SK-N-MC (cell line): ENCODE data around the gene CCDC88C.

Experiments used
- DNase-seq: peaks from one replicate; pipeline ENCODE4 v3.0.0-alpha.2; 2011; ENCODE audit warnings: low read depth, low spot score
- H3K27ac ChIP-seq: fragments of 200-600 bp; sonication (generic); 2 replicates; pipeline ENCODE4 v1.5.1; 2016; ENCODE audit warnings: mixed run types
- H3K36me3 ChIP-seq: fragments of 200-600 bp; sonication (generic); 2 replicates; pipeline ENCODE4 v1.6.1; 2017; ENCODE audit warnings: antibody characterized with exemption, low read length, mixed read lengths; ENCODE audit not compliant: insufficient read depth
- H3K4me3 ChIP-seq: fragments of 200-600 bp; sonication (generic); 2 replicates; pipeline ENCODE4 v1.5.1; 2016
- H3K9ac ChIP-seq: fragments of 200-600 bp; sonication (generic); 2 replicates; pipeline ENCODE4 v1.8.0; 2017; ENCODE audit warnings: mixed run types, mixed read lengths; ENCODE audit not compliant: insufficient read length
- H3K9me3 ChIP-seq: fragments of 200-600 bp; sonication (generic); 2 replicates; pipeline ENCODE4 v1.6.1; 2017; ENCODE audit warnings: low read depth, mild to moderate bottlenecking, antibody characterized with exemption, low read length, moderate library complexity, mixed read lengths
- EZH2 ChIP-seq: fragments of 200-600 bp; sonication (generic); IDR thresholded peaks from one replicate; pipeline ENCODE4 v1.6.1; 2017; ENCODE audit warnings: antibody characterized with exemption
- FOXP2 ChIP-seq: optimal IDR thresholded peaks from 2 replicates; pipeline ENCODE3; 2011; ENCODE audit warnings: mild to moderate bottlenecking, moderate library complexity; ENCODE audit not compliant: insufficient read depth; ENCODE audit errors: extremely low read length, control extremely low read depth
- POLR2AphosphoS5 ChIP-seq: IDR thresholded peaks from 2 replicates; pipeline ENCODE4 v1.6.1; 2012; ENCODE audit warnings: mild to moderate bottlenecking, low read depth, low read length, borderline replicate concordance

Gene CCDC88C

DNA sequence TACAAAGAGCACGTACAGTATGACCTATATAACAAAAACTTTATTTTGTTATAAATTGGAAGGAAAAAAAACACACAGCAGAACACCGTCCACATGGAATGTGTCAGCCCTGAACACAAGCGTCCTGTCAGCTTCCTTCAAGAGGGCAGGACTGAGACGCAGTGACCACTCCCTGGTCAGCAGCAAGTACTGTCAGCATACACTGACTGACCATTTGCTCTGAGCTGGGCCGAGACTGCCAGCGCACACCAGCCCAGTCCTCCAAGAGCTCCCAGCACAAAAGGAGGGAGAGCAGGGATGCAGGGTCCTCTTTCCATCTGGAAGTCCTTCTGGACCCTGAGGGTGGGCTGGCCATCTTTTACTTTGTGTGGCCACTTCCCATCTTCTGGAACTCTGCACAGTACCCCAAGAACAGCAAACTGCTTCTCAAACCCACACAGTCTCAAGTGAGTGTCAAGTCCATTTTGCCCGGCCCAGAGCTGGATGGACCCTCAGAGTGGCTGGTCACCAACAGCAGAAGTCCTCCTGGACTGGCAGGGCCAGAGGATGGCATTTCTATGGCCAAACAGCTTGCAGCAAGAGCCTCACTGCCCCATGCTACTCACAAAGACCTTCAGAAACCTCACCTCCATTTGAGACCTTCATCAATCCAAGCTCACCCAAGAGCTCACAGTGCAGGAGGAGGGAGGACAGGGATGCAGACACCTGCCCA is 11.7 kb downstream of the CCDC88C start:
- H3K9ac ChIP-seq, result no peak overlapping the region
- DNase-seq, result no peak
- peaks cover 10% of the 10 kb centered on the region; the same call in 1 of the 2 replicates for H3K36me3 ChIP-seq
- TF ChIP-seq POLR2AphosphoS5 (no peak), FOXP2 (no peak), EZH2 (no peak)
- no peak overlapping the region for H3K4me3 ChIP-seq
- no peak overlapping the region for H3K27ac ChIP-seq
- no peaks in the 10 kb centered on the region for H3K9me3 ChIP-seq

DNA sequence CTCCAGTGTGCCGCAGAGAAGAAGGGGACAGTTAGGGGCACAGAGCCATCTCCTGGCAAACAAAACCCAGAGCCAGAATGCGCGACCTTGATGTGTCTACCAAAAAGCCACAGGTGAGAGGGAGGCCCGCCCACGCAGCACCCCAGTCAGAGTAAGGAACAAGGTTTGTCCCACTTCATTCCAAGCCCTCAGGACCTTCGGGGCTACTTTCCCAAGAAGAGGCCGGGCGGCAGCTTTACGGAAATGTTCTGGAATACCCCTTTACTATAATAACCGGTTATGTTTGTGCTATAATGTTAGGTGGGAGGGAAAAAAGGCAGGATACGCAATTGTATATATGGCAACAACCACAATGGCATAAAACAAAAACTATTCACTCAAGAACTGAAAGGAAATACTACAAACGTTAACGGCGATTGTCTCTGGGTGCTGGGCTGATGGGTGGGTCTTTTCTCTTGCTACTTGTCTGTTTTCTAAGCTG is 12.3 kb downstream of the CCDC88C start:
- Histone ChIP-seq H3K9ac (no peak overlapping the region), H3K9me3 (no peaks in the 10 kb centered on the region), H3K36me3 (peaks cover 10% of the 10 kb centered on the region; the same call in 1 of the 2 replicates), H3K4me3 (no peak overlapping the region), H3K27ac (no peak overlapping the region)
- DNase-seq, result no peak
- TF ChIP-seq FOXP2, result no peak
- TF ChIP-seq EZH2, result no peak
- TF ChIP-seq POLR2AphosphoS5, result no peak

DNA sequence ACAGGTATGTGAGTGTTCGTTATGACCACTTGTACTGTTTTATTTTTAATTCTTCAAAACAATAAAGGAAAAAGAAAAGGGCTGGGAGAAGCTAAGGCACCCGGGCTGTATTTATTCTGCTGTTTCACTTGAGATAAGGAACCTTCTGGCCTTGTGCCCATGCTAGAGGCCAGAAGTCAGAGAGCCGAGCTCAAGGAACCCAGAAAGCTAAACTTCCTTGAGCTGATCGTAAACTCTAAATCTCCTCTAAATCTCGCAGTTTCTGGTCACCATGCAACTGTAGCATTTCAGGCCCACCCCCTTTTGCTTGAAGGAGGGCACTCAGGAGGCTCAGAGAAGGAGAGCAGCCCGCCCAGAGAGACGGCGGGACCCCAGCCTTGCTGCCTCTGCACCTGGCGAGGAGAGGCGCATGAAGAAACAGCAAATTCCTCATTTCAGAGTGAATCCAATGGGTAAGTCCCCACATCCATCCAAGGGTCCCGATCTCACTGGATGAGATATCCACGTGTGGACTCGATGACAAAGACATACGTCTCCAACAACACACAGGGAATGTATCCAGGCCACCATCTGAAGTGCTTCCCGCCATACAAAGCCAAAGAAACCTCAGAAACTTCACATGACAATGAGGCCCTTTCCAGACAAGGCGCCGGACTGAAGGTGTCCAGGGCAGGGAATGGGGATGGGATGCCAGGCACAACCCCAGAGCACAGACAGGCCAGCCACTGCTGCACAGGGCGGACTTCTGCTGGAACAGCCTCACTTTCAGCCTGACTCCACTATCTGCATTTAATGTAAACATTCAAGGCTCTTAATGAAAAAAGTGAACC is 14.6 kb downstream of the CCDC88C start:
- Histone ChIP-seq H3K9ac (no peak overlapping the region), H3K9me3 (no peaks in the 10 kb centered on the region), H3K36me3 (peaks cover 5% of the 10 kb centered on the region; the same call in 1 of the 2 replicates), H3K27ac (no peak overlapping the region), H3K4me3 (no peak overlapping the region)
- no peak for TF ChIP-seq POLR2AphosphoS5
- TF ChIP-seq EZH2, result no peak
- no peak for TF ChIP-seq FOXP2
- no peak for DNase-seq

DNA sequence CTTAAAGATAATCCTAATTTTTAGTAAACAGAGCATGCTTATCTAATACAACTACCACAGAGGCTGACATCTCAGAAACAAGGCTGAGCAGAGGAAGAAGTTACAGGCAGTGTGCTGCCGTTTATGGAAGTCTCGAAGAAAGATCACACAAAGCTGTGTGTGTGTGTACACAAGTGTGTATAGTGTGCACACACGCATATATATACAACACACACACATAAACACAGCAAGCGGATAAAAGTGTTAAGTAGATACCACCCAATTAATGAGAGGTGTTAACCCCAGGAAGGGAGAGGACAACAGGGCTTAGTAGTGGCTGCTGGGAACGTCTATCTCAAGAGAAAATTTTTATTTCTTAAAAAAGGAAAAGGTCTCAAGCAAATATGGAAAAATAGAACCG is 15.3 kb downstream of the CCDC88C start:
- Histone ChIP-seq H3K4me3 (no peak overlapping the region), H3K27ac (no peak overlapping the region), H3K36me3 (peaks cover 1% of the 10 kb centered on the region; the same call in 1 of the 2 replicates), H3K9ac (no peak overlapping the region), H3K9me3 (no peaks in the 10 kb centered on the region)
- DNase-seq, result no peak
- TF ChIP-seq FOXP2 (no peak), EZH2 (no peak), POLR2AphosphoS5 (no peak)

DNA sequence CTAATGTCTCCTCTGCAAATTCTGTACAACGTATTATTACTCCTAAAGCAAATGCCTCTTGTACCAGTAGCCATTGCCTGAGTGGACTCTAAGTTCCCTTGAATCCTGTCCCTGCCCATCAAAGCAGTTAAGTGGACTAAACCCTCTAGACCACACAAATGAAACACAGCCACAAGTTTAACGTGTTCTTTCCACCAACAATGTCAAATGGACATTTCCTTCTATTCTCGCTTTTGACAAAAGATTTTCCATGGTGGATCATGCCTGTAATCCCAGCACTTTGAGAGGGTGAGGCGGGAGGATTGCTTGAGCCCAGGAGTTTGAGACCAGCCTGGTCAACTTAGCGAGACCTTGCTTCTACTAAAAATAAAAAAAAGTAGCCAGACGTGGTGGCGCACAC is 15.9 kb downstream of the CCDC88C start:
- no peak for DNase-seq
- TF ChIP-seq POLR2AphosphoS5, result no peak
- no peak for TF ChIP-seq EZH2
- H3K9me3 ChIP-seq, result no peaks in the 10 kb centered on the region
- H3K4me3 ChIP-seq, result no peak overlapping the region
- H3K36me3 ChIP-seq, result no peaks in the 10 kb centered on the region
- no peak overlapping the region for H3K9ac ChIP-seq
- H3K27ac ChIP-seq, result no peak overlapping the region

DNA sequence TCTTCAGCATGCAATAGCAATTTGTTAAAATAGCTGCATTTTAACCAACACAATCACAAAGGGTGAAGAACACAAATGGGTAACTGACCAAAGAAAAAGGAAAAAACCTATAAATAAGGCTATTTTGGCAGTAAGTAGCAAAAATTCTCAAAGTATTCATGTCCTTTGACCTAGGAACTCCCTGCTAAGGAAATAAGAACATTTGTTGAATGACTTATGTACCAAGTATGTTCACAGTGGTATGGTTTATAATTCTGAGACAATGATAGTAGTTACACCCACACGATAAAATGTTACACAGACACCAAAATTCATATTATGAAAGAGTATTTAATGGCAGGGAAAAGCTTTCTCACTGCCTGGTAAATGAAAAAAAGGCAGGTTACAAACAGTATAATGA is 16.9 kb downstream of the CCDC88C start:
- TF ChIP-seq POLR2AphosphoS5 (no peak), EZH2 (no peak), FOXP2 (no peak)
- Histone ChIP-seq H3K27ac (no peak overlapping the region), H3K36me3 (no peaks in the 10 kb centered on the region), H3K9me3 (no peaks in the 10 kb centered on the region), H3K4me3 (no peak overlapping the region), H3K9ac (no peak overlapping the region)
- DNase-seq, result no peak

DNA sequence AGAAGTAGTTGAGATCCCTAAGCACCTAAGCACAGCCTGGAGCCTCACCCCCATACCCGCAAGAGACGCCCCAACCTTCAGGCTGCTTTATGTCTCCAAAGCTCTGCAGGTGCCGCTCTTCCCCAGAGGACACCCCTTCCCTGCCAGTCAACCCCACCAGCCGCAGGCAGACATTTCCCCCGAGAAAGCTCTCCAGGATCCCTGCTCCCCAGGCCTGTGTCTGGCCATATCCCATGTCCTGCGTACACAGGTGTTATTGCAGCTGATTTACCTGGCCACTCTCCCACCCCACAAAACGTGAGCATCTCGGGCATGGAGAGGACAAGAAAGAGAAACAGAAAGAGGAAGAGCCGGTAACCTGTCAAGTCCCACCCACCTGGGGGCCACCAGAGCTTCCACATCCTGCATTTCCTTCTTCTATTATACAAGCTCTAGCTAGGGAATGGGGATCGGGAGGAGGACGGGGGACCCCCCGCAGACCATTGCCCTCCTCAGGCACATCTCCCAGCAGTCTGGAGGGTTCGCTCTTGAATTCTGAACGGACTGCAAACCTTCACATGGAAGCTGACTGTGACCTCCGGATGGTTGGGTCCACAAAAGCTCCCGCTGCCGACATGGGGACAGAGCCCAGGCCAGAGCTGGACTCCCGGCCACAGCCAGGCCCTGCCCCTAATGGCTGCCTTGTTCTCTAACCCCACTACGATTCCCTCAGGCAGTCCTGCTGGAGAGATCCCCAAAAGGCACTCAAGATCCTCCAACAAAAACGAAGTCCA is 17.6 kb downstream of the CCDC88C start:
- Histone ChIP-seq H3K4me3 (no peak overlapping the region), H3K9me3 (no peaks in the 10 kb centered on the region), H3K27ac (no peak overlapping the region), H3K9ac (no peak overlapping the region), H3K36me3 (no peaks in the 10 kb centered on the region)
- no peak for DNase-seq
- no peak for TF ChIP-seq EZH2
- TF ChIP-seq POLR2AphosphoS5, result no peak
- no peak for TF ChIP-seq FOXP2

DNA sequence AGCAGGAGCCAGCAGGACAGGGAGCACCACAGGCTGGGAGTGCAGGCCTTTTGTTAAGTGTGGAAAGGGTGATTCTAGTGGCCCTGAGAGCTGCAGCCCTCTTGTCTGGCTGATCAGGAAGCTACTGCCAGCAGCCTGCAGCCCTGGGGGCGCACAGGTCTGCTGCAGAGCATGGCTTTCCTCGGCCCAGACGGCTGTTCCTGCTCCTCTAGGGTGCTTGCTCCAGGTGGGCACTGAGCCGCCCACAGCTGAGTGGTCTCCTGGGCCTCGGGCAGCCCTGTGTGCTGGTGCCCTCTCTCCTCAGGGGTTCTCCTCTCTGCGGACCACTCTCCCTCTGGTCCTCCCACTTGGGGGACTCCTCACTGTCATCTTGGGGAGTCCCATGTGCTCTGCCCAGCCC is 18.9 kb downstream of the CCDC88C start:
- H3K9ac ChIP-seq, result no peak overlapping the region
- no peak overlapping the region for H3K27ac ChIP-seq
- no peak overlapping the region for H3K4me3 ChIP-seq
- H3K9me3 ChIP-seq, result no peaks in the 10 kb centered on the region
- no peaks in the 10 kb centered on the region for H3K36me3 ChIP-seq
- TF ChIP-seq EZH2 (no peak), FOXP2 (no peak), POLR2AphosphoS5 (no peak)
- no peak for DNase-seq
